MV-4-11 (cell line): Measurements from ENCODE around the gene CCDC78.

Source experiments
- DNase-seq: peaks from one replicate; lab custom pipeline; 2025; lab: John Stamatoyannopoulos, UW

CCDC78 gene

GRCh38 chr16:678209-678857 is 47.9 kb downstream of the CCDC78 start:
- DNase-seq = no peak

DNA sequence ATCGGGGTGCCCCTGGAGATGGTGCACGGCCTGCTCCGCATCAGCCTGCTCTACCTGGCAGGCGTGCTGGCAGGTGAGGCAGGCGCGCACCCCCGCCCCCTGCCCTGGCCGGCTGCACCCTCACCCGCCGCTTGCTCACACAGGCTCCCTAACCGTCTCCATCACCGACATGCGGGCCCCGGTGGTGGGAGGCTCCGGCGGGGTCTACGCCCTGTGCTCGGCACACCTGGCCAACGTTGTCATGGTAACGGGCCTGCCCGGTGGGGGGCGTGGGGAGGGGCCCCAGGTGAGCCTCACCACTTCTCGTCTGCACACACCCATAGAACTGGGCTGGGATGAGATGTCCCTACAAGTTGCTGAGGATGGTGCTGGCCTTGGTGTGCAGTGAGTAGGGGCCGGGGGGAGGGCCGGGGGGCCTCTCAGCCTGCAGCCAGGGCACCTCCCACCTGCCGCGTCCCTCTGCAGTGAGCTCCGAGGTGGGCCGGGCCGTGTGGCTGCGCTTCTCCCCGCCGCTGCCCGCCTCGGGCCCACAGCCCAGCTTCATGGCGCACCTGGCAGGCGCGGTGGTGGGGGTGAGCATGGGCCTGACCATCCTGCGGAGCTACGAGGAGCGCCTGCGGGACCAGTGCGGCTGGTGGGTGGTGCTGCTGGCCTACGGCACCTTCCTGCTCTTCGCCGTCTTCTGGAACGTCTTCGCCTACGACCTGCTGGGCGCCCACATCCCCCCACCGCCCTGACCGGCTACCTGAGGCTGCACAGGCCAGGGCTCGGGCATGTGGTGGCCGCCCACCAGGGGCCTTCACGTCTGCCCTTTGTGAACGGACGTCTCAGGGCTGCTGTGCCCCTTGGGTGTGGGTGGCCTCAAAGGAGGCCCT is 48.7 kb downstream of the CCDC78 start:
- DNase-seq = no peak

GRCh38 chr16:676913-677312 is 49.3 kb downstream of the CCDC78 start:
- DNase-seq = no peak

DNA sequence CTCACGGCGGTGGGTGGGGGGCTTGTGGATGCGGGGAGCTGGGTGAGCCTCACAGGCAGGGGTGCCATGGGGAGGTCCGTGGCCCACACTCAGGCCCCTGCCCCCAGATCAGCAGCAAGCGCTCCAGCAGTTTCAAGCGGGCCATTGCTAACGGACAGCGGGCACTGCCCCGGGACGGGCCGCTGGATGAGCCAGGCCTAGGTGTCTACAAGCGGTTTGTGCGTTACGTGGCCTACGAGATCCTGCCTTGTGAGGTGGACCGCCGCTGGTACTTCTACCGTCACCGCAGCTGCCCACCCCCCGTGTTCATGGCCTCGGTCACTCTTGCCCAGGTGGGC is 49.7 kb downstream of the CCDC78 start:
- DNase-seq = no peak

GRCh38 chr16:675884-676564 is 50.2 kb downstream of the CCDC78 start:
- no peak for DNase-seq

DNA sequence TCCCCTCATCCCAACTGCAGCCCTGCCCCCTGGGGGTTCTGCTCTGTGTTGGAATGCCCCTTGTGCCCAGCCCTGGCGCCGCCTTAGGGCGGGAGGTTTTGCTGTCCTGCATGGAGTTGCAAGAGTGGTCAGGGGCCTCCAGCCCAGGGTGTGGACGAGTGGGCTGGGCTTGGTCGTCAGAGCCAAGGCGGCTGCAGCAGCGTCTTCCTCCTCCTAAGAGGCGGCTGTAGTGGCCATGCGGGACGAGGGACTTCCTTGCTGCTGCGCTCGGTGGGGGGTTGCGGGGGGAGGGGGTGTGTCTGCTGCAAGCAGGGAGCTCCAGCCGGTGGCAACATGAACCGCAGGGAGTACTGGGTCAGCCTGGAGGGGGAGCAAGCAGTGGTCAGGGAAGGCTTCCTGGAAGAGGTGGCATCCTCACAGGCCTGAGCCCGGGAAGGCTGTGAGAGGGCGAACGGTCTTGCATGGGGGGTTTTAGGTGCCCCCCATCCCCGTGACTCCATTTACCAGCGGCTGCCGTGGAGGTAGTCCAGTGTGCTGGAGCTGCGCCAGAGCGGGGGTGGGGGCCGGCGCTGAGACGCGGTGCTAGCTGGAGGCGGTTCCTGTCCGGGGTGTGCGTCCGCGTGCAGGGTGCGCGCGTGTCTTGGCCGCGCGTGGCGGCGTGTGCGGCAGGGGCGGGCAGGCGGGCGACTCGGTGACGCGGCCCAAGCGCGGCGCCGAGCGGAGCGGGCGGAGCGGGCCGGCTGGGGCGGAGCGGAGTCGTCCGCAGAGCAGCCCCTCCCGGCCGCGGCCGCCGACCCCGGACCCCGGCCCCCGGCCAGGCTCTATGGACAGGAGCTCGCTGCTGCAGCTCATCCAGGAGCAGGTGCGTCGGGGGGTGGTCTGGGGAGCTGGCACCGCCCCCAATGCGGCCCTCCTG is 51.0 kb downstream of the CCDC78 start, which contains the start of gene RHBDL1:
RHBDL1 (plus strand) TSS at position 704 of the 916 bp plus-strand sequence; CDS start at position 824, 120 bp downstream.
- DNase-seq = peak; percentile 68

DNA sequence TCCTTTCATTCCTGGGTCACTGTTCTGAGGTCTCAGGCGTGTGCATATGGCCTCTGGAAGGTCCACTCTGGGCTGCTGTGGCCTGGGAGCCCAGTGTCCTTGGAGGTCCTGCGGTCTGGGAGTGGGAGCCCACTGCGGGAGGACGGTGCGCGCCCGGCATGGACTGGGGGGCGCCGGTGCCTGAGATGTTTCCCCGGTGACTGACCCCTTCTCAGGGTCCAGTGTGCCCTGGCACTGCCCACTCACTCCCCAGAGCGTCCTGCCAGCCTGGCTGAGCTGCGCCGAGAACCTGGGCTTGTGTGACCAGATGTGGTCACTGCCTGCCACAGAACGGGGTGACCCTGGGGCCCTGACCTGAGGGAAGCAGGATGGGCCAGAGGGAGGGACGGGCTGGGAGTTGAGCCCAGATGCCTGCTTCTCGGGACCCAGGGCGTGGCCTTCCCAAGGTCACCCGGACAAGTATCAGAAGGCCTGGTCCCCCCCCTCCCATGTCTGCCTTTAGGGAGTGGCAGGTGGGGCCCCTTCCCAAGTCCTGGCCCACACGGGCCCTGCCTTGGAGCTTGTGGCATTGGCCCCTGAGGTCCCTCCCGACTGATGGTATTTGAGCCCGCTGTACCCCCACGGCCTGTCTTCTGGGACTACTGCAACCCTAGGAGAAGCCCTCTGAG is 51.9 kb downstream of the CCDC78 start:
- DNase-seq = no peak

- no peak for DNase-seq
Measured at GRCh38 chr16:673399-673991, 52.7 kb downstream of the CCDC78 start.

GRCh38 chr16:672851-673250 is 53.4 kb downstream of the CCDC78 start:
- DNase-seq = no peak
